H1 (cell line): Measurements from ENCODE around the gene ZBTB4. TPM values are rescaled to one million over a fixed set of nuclear protein-coding genes. Genes with fewer than 3 reads are reported as not detected.
A peak's percentile ranks its signal among the peaks of the same experiment; 100 is the strongest.

Experiments
- CTCF ChIA-PET: fragments of 300-600 bp; sonication (Branson Sonifier 250); formaldehyde crosslinking; loops from one replicate; lab custom pipeline; 2021; ENCODE audit not compliant: partially characterized antibody; lab: Charles Lee
- POLR2A ChIA-PET: fragments of 300-600 bp; sonication (Branson Sonifier 250); formaldehyde crosslinking; loops from one replicate; lab custom pipeline; 2021; ENCODE audit warnings: inconsistent platforms; ENCODE audit not compliant: partially characterized antibody; lab: Charles Lee
- DNase-seq, 2 experiments: peaks; one replicate each; pipeline versions ENCODE4 v3.0.0 to v3.0.0-alpha.2; 2010 to 2022; ENCODE audit warnings: low spot score in 2 of 2, low read depth in 1 of 2, mixed read lengths in 1 of 2
- FAIRE-seq: peaks from 2 replicates; lab custom pipeline; 2011; peaks lifted over from hg19 to GRCh38; lab: Jason Lieb, UNC
- H2AFZ ChIP-seq: 2 replicates; pipeline ENCODE4 v1.8.1; 2012; ENCODE audit warnings: low read length, inconsistent platforms
- H2AK5ac ChIP-seq: 2 replicates; pipeline ENCODE4 v1.6.1; 2013; ENCODE audit warnings: low read depth, low read length
- H2BK120ac ChIP-seq: replicated peaks from 2 replicates; pipeline ENCODE3; 2013; ENCODE audit warnings: low read depth, low read length, inconsistent platforms
- H2BK12ac ChIP-seq: 2 replicates; pipeline ENCODE4 v1.6.1; 2013; ENCODE audit warnings: low read depth, low read length
- H2BK15ac ChIP-seq: 2 replicates; pipeline ENCODE4 v1.6.1; 2013; ENCODE audit warnings: low read length
- H2BK20ac ChIP-seq: 2 replicates; pipeline ENCODE4 v1.6.1; 2013; ENCODE audit warnings: low read length
- H2BK5ac ChIP-seq: 2 replicates; pipeline ENCODE4 v1.6.1; 2013; ENCODE audit warnings: low read depth, low read length
- H3K14ac ChIP-seq: 2 replicates; pipeline ENCODE4 v1.6.1; 2013; ENCODE audit warnings: inconsistent platforms; ENCODE audit not compliant: insufficient read length
- H3K18ac ChIP-seq: 2 replicates; pipeline ENCODE4 v1.6.1; 2013; ENCODE audit warnings: low read length; ENCODE audit errors: extremely low read depth
- H3K23ac ChIP-seq: 2 replicates; pipeline ENCODE4 v1.6.1; 2013; ENCODE audit warnings: inconsistent platforms; ENCODE audit not compliant: insufficient read length
- H3K23me2 ChIP-seq: 2 replicates; pipeline ENCODE4 v1.6.1; 2013; ENCODE audit warnings: low read depth, low read length
- H3K27ac ChIP-seq: 2 replicates; pipeline ENCODE4 v1.6.1; 2011; ENCODE audit warnings: low read depth, low read length, inconsistent platforms
- H3K27me3 ChIP-seq, 4 experiments: replicated peaks in 1 of 4; 1 replicate in 1 of 4; 2 replicates in 3 of 4; pipeline versions ENCODE4 v1.6.1 to v1.8.1; 2011 to 2013; ENCODE audit warnings: low read length in 3 of 4, mild to moderate bottlenecking in 3 of 4, inconsistent platforms in 2 of 4, mixed read lengths in 2 of 4, moderate library complexity in 1 of 4; ENCODE audit not compliant: control insufficient read depth in 3 of 4, insufficient read depth in 3 of 4; ENCODE audit errors: extremely low read depth in 1 of 4
- H3K36me3 ChIP-seq, 4 experiments: 2 replicates each; pipeline versions ENCODE4 v1.6.1 to v1.8.1; 2011 to 2013; ENCODE audit warnings: mild to moderate bottlenecking in 4 of 4, low read length in 3 of 4, moderate library complexity in 2 of 4, control low read depth in 1 of 4, inconsistent platforms in 1 of 4; ENCODE audit not compliant: insufficient read depth in 4 of 4, control insufficient read depth in 2 of 4
- H3K4ac ChIP-seq: replicated peaks from 2 replicates; pipeline ENCODE3; 2013; ENCODE audit warnings: low read length, low read depth, mixed read lengths, inconsistent platforms; ENCODE audit not compliant: insufficient read length
- H3K4me1 ChIP-seq, 4 experiments: replicated peaks in 1 of 4; 1 replicate in 1 of 4; 2 replicates in 3 of 4; pipeline versions ENCODE4 v1.6.1 to v1.8.1; 2011 to 2013; ENCODE audit warnings: low read length in 3 of 4, inconsistent platforms in 2 of 4, mixed read lengths in 1 of 4; ENCODE audit not compliant: insufficient read depth in 4 of 4, control insufficient read depth in 3 of 4
- H3K4me2 ChIP-seq, 2 experiments: 2 replicates each; pipeline versions ENCODE4 v1.6.1 to v1.8.1; 2011 to 2013; ENCODE audit warnings: low read depth in 2 of 2, low read length in 2 of 2, control low read depth in 1 of 2, inconsistent platforms in 1 of 2, mild to moderate bottlenecking in 1 of 2; ENCODE audit not compliant: insufficient read depth in 1 of 2
- H3K4me3 ChIP-seq, 4 experiments: fragments of 200-600, 300-600 bp in 1 of 4; sonication (generic), shearing (Covaris generic), sonication (Bioruptor Twin) in 1 of 4; 2 replicates each; pipeline versions ENCODE4 v1.5.1 to v1.8.1; 2011 to 2016; ENCODE audit warnings: low read length in 4 of 4, low read depth in 3 of 4, control low read depth in 2 of 4, inconsistent platforms in 2 of 4, mild to moderate bottlenecking in 2 of 4, mixed read lengths in 1 of 4, moderate library complexity in 1 of 4; ENCODE audit not compliant: insufficient read depth in 2 of 4; ENCODE audit errors: extremely low read depth in 1 of 4
- H3K56ac ChIP-seq: replicated peaks from 2 replicates; pipeline ENCODE3; 2013; ENCODE audit warnings: low read depth, mild to moderate bottlenecking, mixed read lengths, low read length, inconsistent platforms; ENCODE audit not compliant: insufficient read length
- H3K79me1 ChIP-seq: 2 replicates; pipeline ENCODE4 v1.6.1; 2013; ENCODE audit warnings: low read depth, low read length, control low read depth
- H3K79me2 ChIP-seq, 2 experiments: 2 replicates each; pipeline versions ENCODE4 v1.6.1 to v1.8.1; 2012 to 2013; ENCODE audit warnings: low read length in 2 of 2, mild to moderate bottlenecking in 2 of 2, inconsistent platforms in 1 of 2; ENCODE audit not compliant: insufficient read depth in 2 of 2, control insufficient read depth in 1 of 2
- H3K9ac ChIP-seq, 4 experiments: replicated peaks in 1 of 4; 1 replicate in 1 of 4; 2 replicates in 3 of 4; pipeline versions ENCODE4 v1.6.1 to v1.8.1; 2011 to 2013; ENCODE audit warnings: low read depth in 3 of 4, low read length in 3 of 4, control low read depth in 2 of 4, mild to moderate bottlenecking in 2 of 4, moderate library complexity in 2 of 4, inconsistent platforms in 1 of 4; ENCODE audit errors: extremely low read depth in 1 of 4
- H3K9me3 ChIP-seq, 2 experiments: 2 replicates each; pipeline versions ENCODE4 v1.6.1 to v1.8.1; 2012 to 2013; ENCODE audit warnings: mild to moderate bottlenecking in 2 of 2, moderate library complexity in 2 of 2, control low read depth in 1 of 2, inconsistent platforms in 1 of 2, low read depth in 1 of 2, low read length in 1 of 2, mixed read lengths in 1 of 2; ENCODE audit not compliant: insufficient read depth in 2 of 2
- H4K20me1 ChIP-seq, 2 experiments: replicated peaks in 1 of 2; 2 replicates each; pipeline versions ENCODE3 to v1.8.1; 2011 to 2013; ENCODE audit warnings: inconsistent platforms in 2 of 2, low read length in 2 of 2, mild to moderate bottlenecking in 1 of 2; ENCODE audit not compliant: insufficient read depth in 2 of 2, control insufficient read depth in 1 of 2
- H4K5ac ChIP-seq: 2 replicates; pipeline ENCODE4 v1.6.1; 2013; ENCODE audit warnings: low read length, low read depth, mixed read lengths, inconsistent platforms; ENCODE audit not compliant: insufficient read length
- H4K8ac ChIP-seq: 2 replicates; pipeline ENCODE4 v1.8.0; 2013; ENCODE audit warnings: mild to moderate bottlenecking, moderate library complexity, low read length, inconsistent platforms; ENCODE audit not compliant: insufficient read depth; ENCODE audit errors: extremely low read depth
- H4K91ac ChIP-seq: replicated peaks from 2 replicates; pipeline ENCODE3; 2013; ENCODE audit warnings: low read length, mixed read lengths, inconsistent platforms; ENCODE audit not compliant: insufficient read length
- CHD1 ChIP-seq: IDR thresholded peaks from 2 replicates; pipeline ENCODE4 v1.6.1; 2012; ENCODE audit warnings: low read depth, low read length, improper control_type of control experiment
- HDAC2 ChIP-seq, 2 experiments: fragments of 300-600 bp in 1 of 2; sonication (generic) in 1 of 2; IDR thresholded peaks; 2 replicates each; pipeline ENCODE4 v1.6.1; 2011 to 2012; ENCODE audit warnings: low read depth in 2 of 2, low read length in 2 of 2, mild to moderate bottlenecking in 2 of 2, moderate library complexity in 2 of 2, borderline replicate concordance in 1 of 2, inconsistent platforms in 1 of 2
- KDM5A ChIP-seq: fragments of 200-600 bp; IDR thresholded peaks from 2 replicates; pipeline ENCODE4 v1.7.1; 2012; ENCODE audit warnings: mild to moderate bottlenecking, low read length, inconsistent platforms, mixed read lengths
- RFX5 ChIP-seq: IDR thresholded peaks from 2 replicates; pipeline ENCODE4 v1.6.1; 2011; ENCODE audit warnings: low read depth, low read length, improper control_type of control experiment, borderline replicate concordance
- RXRA ChIP-seq: IDR thresholded peaks from 2 replicates; pipeline ENCODE4 v1.6.1; 2011; ENCODE audit warnings: low read depth, mild to moderate bottlenecking, low read length, moderate library complexity; ENCODE audit not compliant: insufficient read depth
- SAP30 ChIP-seq: fragments of 300-600 bp; sonication (generic); IDR thresholded peaks from 2 replicates; pipeline ENCODE4 v1.7.1; 2012; ENCODE audit warnings: low read length, moderate library complexity, mild to moderate bottlenecking, inconsistent platforms; ENCODE audit not compliant: insufficient read depth, insufficient replicate concordance
- SP2 ChIP-seq: IDR thresholded peaks from 2 replicates; pipeline ENCODE4 v1.6.1; 2012; ENCODE audit warnings: mild to moderate bottlenecking, low read length, inconsistent platforms
- SP4 ChIP-seq: IDR thresholded peaks from 2 replicates; pipeline ENCODE4 v1.6.1; 2012; ENCODE audit warnings: low read length, inconsistent platforms
- TAF7 ChIP-seq: optimal IDR thresholded peaks from 2 replicates; pipeline ENCODE3; 2011; ENCODE audit warnings: low read depth, mild to moderate bottlenecking, inconsistent platforms, low read length, moderate library complexity, borderline replicate concordance
- TEAD4 ChIP-seq: IDR thresholded peaks from 2 replicates; pipeline ENCODE4 v1.6.1; 2012; ENCODE audit warnings: low read depth, low read length, inconsistent platforms, mixed read lengths
- WGBS, 2 experiments: shearing (Covaris generic) in 1 of 2; methylation state at CpG; one replicate each; pipeline versions ENCODE4 v1.1.6 to v1.1.7; 2013 to 2015; ENCODE audit warnings: low lambda C conversion rate in 2 of 2, mixed read lengths in 2 of 2, inconsistent platforms in 1 of 2, low coverage in 1 of 2, missing lambda C conversion rate in 1 of 2; ENCODE audit not compliant: insufficient replicate concordance in 2 of 2, insufficient coverage in 1 of 2, insufficient read length in 1 of 2; ENCODE audit errors: extremely low coverage in 1 of 2, missing lambda C conversion rate in 1 of 2; 5-methylcytosine and 5-hydroxymethylcytosine counted together
- polyA plus RNA-seq, 7 experiments: library from polyadenylated mRNA; depleted of rRNA in 3 of 7; stranded (reverse) in 5 of 7; unstranded in 2 of 7; fragments of >200 nt in 5 of 7; fragments of 200-250 nt in 2 of 7; gene quantifications; 1 replicate in 5 of 7; 2 replicates in 1 of 7; 4 replicates in 1 of 7; pipeline versions ENCODE4 v1.2.1 to v1.2.3, GENCODE V29; 2011 to 2013; ENCODE audit warnings: missing spikeins in 2 of 7, mixed read lengths in 2 of 7
- total RNA-seq: library from RNA; stranded (reverse); fragmentation: NEBNext Ultra II Directional; extraction: Animal tissue kit (Norgen Biotek cat#: 25700); gene quantifications from 2 replicates; pipeline ENCODE4 v1.2.1, GENCODE V29; 2021

The ZBTB4 gene
- total and polyA plus RNA-seq, 2 of the 8 experiments (the other 6 are each of a cell fraction or from before 2014, with no cell fraction given): 5.9 to 10.1 TPM

GRCh38 chr17:7503521-7503920 lies 24.1 kb upstream of the ZBTB4 start:
- H2BK120ac ChIP-seq: no peak overlapping the region
- H4K20me1 ChIP-seq: peaks cover 4 to 13% of the 10 kb centered on the region in 2 experiments
- H3K36me3 ChIP-seq: peaks cover 45 to 88% (median 71%) of the 10 kb centered on the region in 4 experiments
- no peak overlapping the region for H2BK15ac ChIP-seq
- no peaks in the 10 kb centered on the region for H3K27me3 ChIP-seq
- no peak overlapping the region for H2BK5ac ChIP-seq
- H3K4me2 ChIP-seq: no peak overlapping the region
- no peaks in the 10 kb centered on the region for H3K4me1 ChIP-seq
- DNase-seq (no peak), FAIRE-seq (no peak)
- no peak overlapping the region for H4K91ac ChIP-seq
- H3K18ac ChIP-seq: no peak overlapping the region
- H3K79me1 ChIP-seq: no peaks in the 10 kb centered on the region
- CTCF ChIA-PET: interaction anchor here (0.6 to 7.0 kb wide), 11 partner anchors 12 to 676 kb away, joined by 3 to 82 read pairs (median 4); partner anchors contain the start of genes SENP3 and TMEM95
- H3K23ac ChIP-seq: no peak overlapping the region
- H4K5ac ChIP-seq: no peak overlapping the region
- H2AFZ ChIP-seq: no peak overlapping the region
- no peak overlapping the region for H3K4me3 ChIP-seq
- H3K9ac ChIP-seq: no peak overlapping the region
- no peak overlapping the region for H3K14ac ChIP-seq
- 95% methylated on average over 8 of the region's 8 CpGs; no CpG with 5 or more reads in 1 of the 2 experiments for WGBS, 2 experiments
- H3K79me2 ChIP-seq: no peaks in the 10 kb centered on the region
- H3K23me2 ChIP-seq: no peaks in the 10 kb centered on the region
- no peak overlapping the region for H2BK12ac ChIP-seq
- no peak overlapping the region for H3K27ac ChIP-seq
- H3K9me3 ChIP-seq: no peaks in the 10 kb centered on the region; a peak in 1 of 4 replicates
- no peak overlapping the region for H3K56ac ChIP-seq
- POLR2A ChIA-PET: interaction anchor here (0.7 to 4.4 kb wide), 6 partner anchors 11 to 148 kb away, joined by 3 to 18 read pairs (median 3); partner anchors contain the start of genes POLR2A, TMEM95 and ZBTB4
- no peak overlapping the region for H2AK5ac ChIP-seq
- TF ChIP-seq TAF7 (no peak), SP2 (no peak), TEAD4 (no peak), KDM5A (no peak), RFX5 (no peak), CHD1 (no peak), HDAC2 (IDR thresholded peaks at IDR 0.05; ENCODE audit: borderline replicate concordance in 1 of 2, low read depth in 2 of 2, low read length in 2 of 2) (no peak), SP4 (no peak), SAP30 (no peak), RXRA (no peak)
- H3K4ac ChIP-seq: no peak overlapping the region
- H4K8ac ChIP-seq: peak overlapping the region; percentile 68
- H2BK20ac ChIP-seq: no peak overlapping the region
